HepG2 (cell line): Measurements from ENCODE around the gene CABLES2. TPM values are rescaled to one million over a fixed set of nuclear protein-coding genes. Genes with fewer than 3 reads are reported as not detected.

ENCODE experiments used
- CENPT ChIP-seq: sonication (generic); formaldehyde crosslinking; IDR thresholded peaks from 2 replicates; pipeline ENCODE4 v1.8.0; 2022; ENCODE audit warnings: low read depth, mild to moderate bottlenecking, moderate library complexity, missing genetic modification reagents
- HDAC2 ChIP-seq: sonication (generic); formaldehyde crosslinking; IDR thresholded peaks from 2 replicates; pipeline ENCODE4 v1.4.0; 2020; ENCODE audit warnings: missing genetic modification reagents
- HNRNPL ChIP-seq: fragments of 200-400 bp; formaldehyde crosslinking; IDR thresholded peaks from 2 replicates; pipeline ENCODE4 v1.6.1; 2017; ENCODE audit warnings: mild to moderate bottlenecking, low read depth, low read length
- JUND ChIP-seq: sonication (generic); formaldehyde crosslinking; IDR thresholded peaks from 2 replicates; pipeline ENCODE4 v1.8.0; 2022; ENCODE audit warnings: mild to moderate bottlenecking, missing genetic modification reagents
- MIER2 ChIP-seq: IDR thresholded peaks from 2 replicates; pipeline ENCODE4 v1.6.1; 2016; ENCODE audit warnings: missing biosample characterization, missing genetic modification reagents
- NFE2L2 ChIP-seq: fragments of 150-350 bp; IDR thresholded peaks from 2 replicates; pipeline ENCODE4 v1.6.1; 2014; ENCODE audit warnings: low read length
- PHF20 ChIP-seq: sonication (generic); formaldehyde crosslinking; IDR thresholded peaks from 2 replicates; pipeline ENCODE4 v1.5.0; 2020; ENCODE audit warnings: mild to moderate bottlenecking, missing genetic modification reagents
- TBP ChIP-seq: sonication (generic); formaldehyde crosslinking; IDR thresholded peaks from 2 replicates; pipeline ENCODE4 v1.5.0; 2020; ENCODE audit warnings: missing genetic modification reagents
- ZFYVE20 ChIP-seq: sonication (generic); formaldehyde crosslinking; IDR thresholded peaks from 2 replicates; pipeline ENCODE4 v1.8.0; 2023; ENCODE audit warnings: low read depth, mild to moderate bottlenecking, moderate library complexity, missing genetic modification reagents, borderline replicate concordance
- ZNF20 ChIP-seq: sonication (generic); formaldehyde crosslinking; IDR thresholded peaks from 2 replicates; pipeline ENCODE4 v1.4.0; 2020; ENCODE audit warnings: mild to moderate bottlenecking, moderate library complexity, missing genetic modification reagents
- ZNF326 ChIP-seq: sonication (generic); formaldehyde crosslinking; IDR thresholded peaks from 2 replicates; pipeline ENCODE4 v1.4.0; 2020; ENCODE audit warnings: missing genetic modification reagents, borderline replicate concordance
- ZNF598 ChIP-seq: sonication (generic); formaldehyde crosslinking; IDR thresholded peaks from 2 replicates; pipeline ENCODE4 v1.5.1; 2020; ENCODE audit warnings: mild to moderate bottlenecking, missing genetic modification reagents, borderline replicate concordance
- ZNF883 ChIP-seq: sonication (generic); formaldehyde crosslinking; IDR thresholded peaks from 2 replicates; pipeline ENCODE4 v1.5.1; 2020; ENCODE audit warnings: mild to moderate bottlenecking, missing genetic modification reagents; ENCODE audit errors: not compliant biosample characterization
- polyA plus RNA-seq, 8 experiments: library from polyadenylated mRNA; depleted of rRNA in 3 of 8; stranded (reverse) in 7 of 8; unstranded in 1 of 8; fragments of >200 nt; fragmentation: Illumina TruSeq in 4 of 8; extraction: Trizol in 4 of 8; gene quantifications; 2 replicates each; pipeline versions ENCODE4 v1.2.1 to v1.2.3, GENCODE V29; 2011 to 2016; ENCODE audit warnings: low read depth in 4 of 8, missing spikeins in 1 of 8, mixed read lengths in 1 of 8; ENCODE audit not compliant: insufficient read depth in 1 of 8
- total RNA-seq, 5 experiments: library from RNA; depleted of rRNA; stranded (reverse); fragments of >200 nt; fragmentation: Illumina TruSeq; extraction: Trizol; gene quantifications; 2 replicates each; pipeline ENCODE4 v1.2.3, GENCODE V29; 2016; ENCODE audit warnings: low read depth in 1 of 5
- TF ChIP-seq, protein P1 (sequence below): conservative IDR thresholded peaks from 2 replicates; pipeline ENCODE4 v1.6.1; 2018; ENCODE audit warnings: missing genetic modification reagents
- TF ChIP-seq, protein P2 (sequence below): sonication (generic); formaldehyde crosslinking; IDR thresholded peaks from 2 replicates; pipeline ENCODE4 v1.9.0; 2022; ENCODE audit warnings: missing genetic modification reagents, mild to moderate bottlenecking, borderline replicate concordance
- TF ChIP-seq, protein P3 (sequence below): IDR thresholded peaks from 2 replicates; pipeline ENCODE4 v1.6.1; 2018; ENCODE audit warnings: missing genetic modification reagents, mild to moderate bottlenecking, missing compliant biosample characterization
- TF ChIP-seq, protein P4 (sequence below): sonication (generic); formaldehyde crosslinking; IDR thresholded peaks from 2 replicates; pipeline ENCODE4 v1.4.0; 2020; ENCODE audit warnings: missing genetic modification reagents
- TF ChIP-seq, protein P5 (sequence below): sonication (generic); formaldehyde crosslinking; IDR thresholded peaks from 2 replicates; pipeline ENCODE4 v1.5.0; 2020; ENCODE audit warnings: mild to moderate bottlenecking, missing genetic modification reagents
- TF ChIP-seq, protein P6 (sequence below): IDR thresholded peaks from 2 replicates; pipeline ENCODE4 v1.6.1; 2012; ENCODE audit warnings: inconsistent platforms

The CABLES2 gene
- total and polyA plus RNA-seq, 2 of the 13 experiments (the other 11 are each of a cell fraction or from before 2014, with no cell fraction given): 5.2 to 9.7 TPM

DNA sequence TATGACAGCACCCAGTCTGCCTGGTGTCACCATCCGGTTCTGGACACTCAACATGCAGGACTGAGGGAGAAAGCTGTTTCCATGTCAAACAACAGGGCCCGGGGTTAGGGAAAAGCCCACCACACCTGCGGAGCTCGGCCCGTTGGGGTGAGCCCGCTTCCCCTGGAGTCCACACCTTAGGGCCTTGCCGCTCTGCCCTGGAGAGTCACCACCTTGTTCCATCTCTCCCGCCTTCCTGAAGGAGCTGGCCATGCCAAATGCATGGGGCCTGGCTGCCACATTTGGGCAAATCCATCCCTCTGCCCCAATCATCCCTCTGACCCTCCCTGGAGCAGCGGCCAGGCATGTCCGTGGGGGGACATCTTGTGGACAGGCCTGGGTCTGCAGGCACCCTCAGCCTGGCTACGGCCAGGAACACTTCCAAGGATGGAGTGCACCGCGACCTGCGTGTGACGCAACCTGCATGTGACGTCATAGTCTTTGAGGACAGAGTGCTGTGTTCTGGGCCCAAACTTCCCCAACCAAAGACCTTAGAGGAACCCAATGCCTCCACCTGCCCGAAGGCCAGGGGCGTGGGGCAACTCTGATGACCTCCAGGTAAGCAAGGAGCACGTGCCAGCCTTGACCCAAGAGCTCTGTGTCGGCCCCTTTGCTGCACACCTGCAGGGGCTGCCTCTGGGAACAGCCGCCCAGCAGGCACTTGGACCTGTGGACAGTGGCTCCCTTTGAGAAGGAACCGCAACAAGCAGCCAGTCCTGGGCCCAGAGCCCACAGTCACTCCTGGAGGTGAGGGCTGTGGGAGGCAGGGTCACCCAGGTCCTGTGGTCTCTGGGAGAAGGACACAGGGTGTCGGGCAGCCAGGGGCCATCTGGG lies 1.7 kb downstream of the CABLES2 start (continued):
- TF ChIP-seq, protein P1, sequence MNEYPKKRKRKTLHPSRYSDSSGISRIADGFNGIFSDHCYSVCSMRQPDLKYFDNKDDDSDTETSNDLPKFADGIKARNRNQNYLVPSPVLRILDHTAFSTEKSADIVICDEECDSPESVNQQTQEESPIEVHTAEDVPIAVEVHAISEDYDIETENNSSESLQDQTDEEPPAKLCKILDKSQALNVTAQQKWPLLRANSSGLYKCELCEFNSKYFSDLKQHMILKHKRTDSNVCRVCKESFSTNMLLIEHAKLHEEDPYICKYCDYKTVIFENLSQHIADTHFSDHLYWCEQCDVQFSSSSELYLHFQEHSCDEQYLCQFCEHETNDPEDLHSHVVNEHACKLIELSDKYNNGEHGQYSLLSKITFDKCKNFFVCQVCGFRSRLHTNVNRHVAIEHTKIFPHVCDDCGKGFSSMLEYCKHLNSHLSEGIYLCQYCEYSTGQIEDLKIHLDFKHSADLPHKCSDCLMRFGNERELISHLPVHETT (CRISPR knock-in tag): 0 out of 2 replicates have a peak, but pooled peaks have one; percentile 44
- TF ChIP-seq, protein P2, sequence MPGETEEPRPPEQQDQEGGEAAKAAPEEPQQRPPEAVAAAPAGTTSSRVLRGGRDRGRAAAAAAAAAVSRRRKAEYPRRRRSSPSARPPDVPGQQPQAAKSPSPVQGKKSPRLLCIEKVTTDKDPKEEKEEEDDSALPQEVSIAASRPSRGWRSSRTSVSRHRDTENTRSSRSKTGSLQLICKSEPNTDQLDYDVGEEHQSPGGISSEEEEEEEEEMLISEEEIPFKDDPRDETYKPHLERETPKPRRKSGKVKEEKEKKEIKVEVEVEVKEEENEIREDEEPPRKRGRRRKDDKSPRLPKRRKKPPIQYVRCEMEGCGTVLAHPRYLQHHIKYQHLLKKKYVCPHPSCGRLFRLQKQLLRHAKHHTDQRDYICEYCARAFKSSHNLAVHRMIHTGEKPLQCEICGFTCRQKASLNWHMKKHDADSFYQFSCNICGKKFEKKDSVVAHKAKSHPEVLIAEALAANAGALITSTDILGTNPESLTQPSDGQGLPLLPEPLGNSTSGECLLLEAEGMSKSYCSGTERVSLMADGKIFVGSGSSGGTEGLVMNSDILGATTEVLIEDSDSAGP (CRISPR knock-in tag): peak; percentile 84
- TF ChIP-seq HNRNPL (peak; percentile 61), JUND (peak; percentile 84), ZNF598 (CRISPR knock-in tag) (peak; percentile 87; the same call in 1 of the 2 replicates), PHF20 (no peak), MIER2 (peak; percentile 61; the same call in 1 of the 2 replicates), ZNF326 (CRISPR knock-in tag) (0 out of 2 replicates have a peak, but pooled peaks have one; percentile 72), TBP (CRISPR knock-in tag) (0 out of 2 replicates have a peak, but pooled peaks have one; percentile 85), ZFYVE20 (CRISPR knock-in tag) (peak; percentile 79; the same call in 1 of the 2 replicates), NFE2L2 (no peak), ZNF20 (CRISPR knock-in tag) (no peak), CENPT (CRISPR knock-in tag) (no peak), HDAC2 (CRISPR knock-in tag) (peak; percentile 59; the same call in 1 of the 2 replicates), ZNF883 (CRISPR knock-in tag) (peak; percentile 75)
- TF ChIP-seq, protein P3, sequence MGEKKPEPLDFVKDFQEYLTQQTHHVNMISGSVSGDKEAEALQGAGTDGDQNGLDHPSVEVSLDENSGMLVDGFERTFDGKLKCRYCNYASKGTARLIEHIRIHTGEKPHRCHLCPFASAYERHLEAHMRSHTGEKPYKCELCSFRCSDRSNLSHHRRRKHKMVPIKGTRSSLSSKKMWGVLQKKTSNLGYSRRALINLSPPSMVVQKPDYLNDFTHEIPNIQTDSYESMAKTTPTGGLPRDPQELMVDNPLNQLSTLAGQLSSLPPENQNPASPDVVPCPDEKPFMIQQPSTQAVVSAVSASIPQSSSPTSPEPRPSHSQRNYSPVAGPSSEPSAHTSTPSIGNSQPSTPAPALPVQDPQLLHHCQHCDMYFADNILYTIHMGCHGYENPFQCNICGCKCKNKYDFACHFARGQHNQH (CRISPR knock-in tag): peak; percentile 60; the same call in 1 of the 2 replicates
- TF ChIP-seq, protein P4, sequence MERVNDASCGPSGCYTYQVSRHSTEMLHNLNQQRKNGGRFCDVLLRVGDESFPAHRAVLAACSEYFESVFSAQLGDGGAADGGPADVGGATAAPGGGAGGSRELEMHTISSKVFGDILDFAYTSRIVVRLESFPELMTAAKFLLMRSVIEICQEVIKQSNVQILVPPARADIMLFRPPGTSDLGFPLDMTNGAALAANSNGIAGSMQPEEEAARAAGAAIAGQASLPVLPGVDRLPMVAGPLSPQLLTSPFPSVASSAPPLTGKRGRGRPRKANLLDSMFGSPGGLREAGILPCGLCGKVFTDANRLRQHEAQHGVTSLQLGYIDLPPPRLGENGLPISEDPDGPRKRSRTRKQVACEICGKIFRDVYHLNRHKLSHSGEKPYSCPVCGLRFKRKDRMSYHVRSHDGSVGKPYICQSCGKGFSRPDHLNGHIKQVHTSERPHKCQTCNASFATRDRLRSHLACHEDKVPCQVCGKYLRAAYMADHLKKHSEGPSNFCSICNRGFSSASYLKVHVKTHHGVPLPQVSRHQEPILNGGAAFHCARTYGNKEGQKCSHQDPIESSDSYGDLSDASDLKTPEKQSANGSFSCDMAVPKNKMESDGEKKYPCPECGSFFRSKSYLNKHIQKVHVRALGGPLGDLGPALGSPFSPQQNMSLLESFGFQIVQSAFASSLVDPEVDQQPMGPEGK (CRISPR knock-in tag): peak; percentile 74
- TF ChIP-seq, protein P5, sequence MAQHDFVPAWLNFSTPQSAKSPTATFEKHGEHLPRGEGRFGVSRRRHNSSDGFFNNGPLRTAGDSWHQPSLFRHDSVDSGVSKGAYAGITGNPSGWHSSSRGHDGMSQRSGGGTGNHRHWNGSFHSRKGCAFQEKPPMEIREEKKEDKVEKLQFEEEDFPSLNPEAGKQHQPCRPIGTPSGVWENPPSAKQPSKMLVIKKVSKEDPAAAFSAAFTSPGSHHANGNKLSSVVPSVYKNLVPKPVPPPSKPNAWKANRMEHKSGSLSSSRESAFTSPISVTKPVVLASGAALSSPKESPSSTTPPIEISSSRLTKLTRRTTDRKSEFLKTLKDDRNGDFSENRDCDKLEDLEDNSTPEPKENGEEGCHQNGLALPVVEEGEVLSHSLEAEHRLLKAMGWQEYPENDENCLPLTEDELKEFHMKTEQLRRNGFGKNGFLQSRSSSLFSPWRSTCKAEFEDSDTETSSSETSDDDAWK: no peak
- TF ChIP-seq, protein P6, sequence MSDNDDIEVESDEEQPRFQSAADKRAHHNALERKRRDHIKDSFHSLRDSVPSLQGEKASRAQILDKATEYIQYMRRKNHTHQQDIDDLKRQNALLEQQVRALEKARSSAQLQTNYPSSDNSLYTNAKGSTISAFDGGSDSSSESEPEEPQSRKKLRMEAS: peak; percentile 37; the same call in 1 of the 2 replicates
